Left renal cortex interstitium (tissue), 4 donors: ENCODE results near the gene CACNA1C. TPM values are rescaled to one million over a fixed set of nuclear protein-coding genes. Genes with fewer than 3 reads are reported as not detected.

Source experiments
- DNase-seq, 4 donors: peaks; one replicate each; pipeline ENCODE4 v3.0.0-alpha.2; 2013; ENCODE audit warnings: low read depth in 4 of 4, low spot score in 2 of 4, missing footprints in 1 of 4
- polyA plus RNA-seq, 4 donors: library from polyadenylated mRNA; unstranded; fragments of 120-200 nt; gene quantifications; one replicate each; pipeline ENCODE4 v1.2.1, GENCODE V29; 2013; ENCODE audit not compliant: insufficient read length in 4 of 4

CACNA1C gene
- polyA plus RNA-seq, 4 donors = 6.4 to 13.1 (median 8.9) TPM

GRCh38 chr12:2347844-2348481 lies 295.2 kb downstream of the CACNA1C start:
- no peak for DNase-seq

- no peak for DNase-seq
Observed at GRCh38 chr12:2348482-2348852, 295.7 kb downstream of the CACNA1C start.

GRCh38 chr12:2351161-2351560 lies 298.4 kb downstream of the CACNA1C start:
- no peak for DNase-seq

GRCh38 chr12:2352203-2352602 lies 299.4 kb downstream of the CACNA1C start:
- DNase-seq = no peak

- no peak for DNase-seq
Observed at GRCh38 chr12:2353281-2353680, 300.5 kb downstream of the CACNA1C start.

GRCh38 chr12:2353691-2354090 lies 300.9 kb downstream of the CACNA1C start:
- no peak for DNase-seq

GRCh38 chr12:2354151-2354991 lies 301.6 kb downstream of the CACNA1C start:
- no peak for DNase-seq

- DNase-seq = no peak
Observed at GRCh38 chr12:2355198-2355597, 302.4 kb downstream of the CACNA1C start.

GRCh38 chr12:2355604-2356003 lies 302.8 kb downstream of the CACNA1C start:
- no peak for DNase-seq

- DNase-seq = no peak
Observed at GRCh38 chr12:2356601-2357125, 303.9 kb downstream of the CACNA1C start.

- no peak for DNase-seq
Observed at GRCh38 chr12:2358986-2359658, 306.3 kb downstream of the CACNA1C start.

GRCh38 chr12:2359725-2360629 lies 307.2 kb downstream of the CACNA1C start:
- no peak for DNase-seq

GRCh38 chr12:2360630-2361170 lies 307.9 kb downstream of the CACNA1C start:
- DNase-seq = no peak

GRCh38 chr12:2363836-2364609 lies 311.2 kb downstream of the CACNA1C start:
- no peak for DNase-seq

GRCh38 chr12:2364631-2365051 lies 311.9 kb downstream of the CACNA1C start:
- no peak for DNase-seq

GRCh38 chr12:2366711-2367110 lies 313.9 kb downstream of the CACNA1C start:
- no peak for DNase-seq

GRCh38 chr12:2372178-2372577 lies 319.4 kb downstream of the CACNA1C start:
- no peak for DNase-seq

GRCh38 chr12:2372735-2373134 lies 319.9 kb downstream of the CACNA1C start:
- no peak for DNase-seq

GRCh38 chr12:2373307-2373706 lies 320.5 kb downstream of the CACNA1C start:
- DNase-seq = no peak
